PC-3 (cell line): ENCODE results near the gene ATP2B2.

ENCODE experiments used
- EZH2 ChIP-seq: fragments of 300-600 bp; sonication (generic); IDR thresholded peaks from one replicate; pipeline ENCODE4 v1.6.1; 2017; ENCODE audit warnings: antibody characterized with exemption, mild to moderate bottlenecking, low read length; ENCODE audit not compliant: unreplicated experiment
- EZH2phosphoT487 ChIP-seq: fragments of 300-600 bp; sonication (generic); IDR thresholded peaks from 2 replicates; pipeline ENCODE4 v1.6.1; 2018; ENCODE audit warnings: mild to moderate bottlenecking, antibody characterized with exemption, low read length, borderline replicate concordance
- TF ChIP-seq, protein P1 (sequence below): fragments of 300-600 bp; sonication (generic); conservative IDR thresholded peaks from 2 replicates; pipeline ENCODE4 v1.5.1; 2017; ENCODE audit warnings: antibody characterized with exemption, low read depth, mild to moderate bottlenecking, low read length

DNA sequence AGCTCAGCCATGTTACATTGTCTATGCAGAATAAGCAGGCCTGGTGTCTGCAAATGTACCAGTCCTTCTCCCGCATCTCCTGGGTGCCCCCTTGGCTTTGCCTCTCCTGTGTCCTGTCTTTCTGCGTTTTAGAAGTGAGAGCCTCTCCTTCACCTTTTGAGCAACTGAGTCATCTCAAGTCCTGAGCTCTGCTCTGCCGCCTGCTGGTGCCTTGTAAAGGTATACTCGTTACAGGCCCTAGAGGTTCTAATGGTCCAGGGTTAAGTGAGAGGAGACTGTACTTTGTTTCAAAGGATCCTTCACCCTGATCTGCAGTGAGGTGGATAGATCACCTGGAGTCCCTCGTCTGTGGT lies 225.2 kb downstream of the ATP2B2 start:
- TF ChIP-seq, protein P1, sequence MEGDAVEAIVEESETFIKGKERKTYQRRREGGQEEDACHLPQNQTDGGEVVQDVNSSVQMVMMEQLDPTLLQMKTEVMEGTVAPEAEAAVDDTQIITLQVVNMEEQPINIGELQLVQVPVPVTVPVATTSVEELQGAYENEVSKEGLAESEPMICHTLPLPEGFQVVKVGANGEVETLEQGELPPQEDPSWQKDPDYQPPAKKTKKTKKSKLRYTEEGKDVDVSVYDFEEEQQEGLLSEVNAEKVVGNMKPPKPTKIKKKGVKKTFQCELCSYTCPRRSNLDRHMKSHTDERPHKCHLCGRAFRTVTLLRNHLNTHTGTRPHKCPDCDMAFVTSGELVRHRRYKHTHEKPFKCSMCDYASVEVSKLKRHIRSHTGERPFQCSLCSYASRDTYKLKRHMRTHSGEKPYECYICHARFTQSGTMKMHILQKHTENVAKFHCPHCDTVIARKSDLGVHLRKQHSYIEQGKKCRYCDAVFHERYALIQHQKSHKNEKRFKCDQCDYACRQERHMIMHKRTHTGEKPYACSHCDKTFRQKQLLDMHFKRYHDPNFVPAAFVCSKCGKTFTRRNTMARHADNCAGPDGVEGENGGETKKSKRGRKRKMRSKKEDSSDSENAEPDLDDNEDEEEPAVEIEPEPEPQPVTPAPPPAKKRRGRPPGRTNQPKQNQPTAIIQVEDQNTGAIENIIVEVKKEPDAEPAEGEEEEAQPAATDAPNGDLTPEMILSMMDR: peak; percentile 39; the same call in 1 of the 2 replicates
- TF ChIP-seq EZH2phosphoT487 (no peak), EZH2 (no peak)
